Pancreas (tissue), 10 donors: ENCODE results near the gene NOM1. TPM values are rescaled to one million over a fixed set of nuclear protein-coding genes. Genes with fewer than 3 reads are reported as not detected.
A peak's percentile ranks its signal among the peaks of the same experiment; 100 is the strongest.

Experiments
- ATAC-seq, 4 donors: fragments of 200-7000 bp; cut with Tn5 transposase; one replicate each; pipeline versions ENCODE4 v1.8.0 to v1.9.1; 2020; ENCODE audit warnings: mild to moderate bottlenecking in 4 of 4, moderate library complexity in 4 of 4
- DNase-seq, 6 donors: peaks; one replicate each; pipeline ENCODE4 v3.0.0-alpha.2; 2020
- FAIRE-seq: peaks from 2 replicates; lab custom pipeline; 2012; peaks lifted over from hg19 to GRCh38; lab: Jason Lieb, UNC
- H3K27ac ChIP-seq, 4 donors: fragments of 200-600 bp; sonication (generic); 1 replicate in 3 of 4; 2 replicates in 1 of 4; pipeline versions ENCODE4 v1.5.0 to v1.8.0; 2020
- H3K27me3 ChIP-seq, 4 donors: fragments of 200-600 bp; one replicate each; pipeline ENCODE4 v1.8.0; 2021
- H3K36me3 ChIP-seq, 3 donors: fragments of 200-600 bp; sonication (generic) in 1 of 3; one replicate each; pipeline versions ENCODE4 v1.5.0 to v1.8.0; 2020 to 2021
- H3K4me1 ChIP-seq, 3 donors: fragments of 200-600 bp; one replicate each; pipeline ENCODE4 v1.8.0; 2021
- H3K4me3 ChIP-seq, 4 donors: fragments of 200-600 bp; sonication (generic) in 2 of 4; one replicate each; pipeline versions ENCODE4 v1.5.0 to v1.8.0; 2020 to 2021
- H3K9me3 ChIP-seq, 4 donors: fragments of 200-600 bp; one replicate each; pipeline ENCODE4 v1.8.0; 2021
- CTCF ChIP-seq, 4 donors: fragments of 200-600 bp; sonication (generic) in 3 of 4; IDR thresholded peaks; one replicate each; pipeline versions ENCODE4 v1.5.0 to v1.8.0; 2021; ENCODE audit warnings: antibody characterized with exemption in 4 of 4
- WGBS, 2 donors: extraction: QIAGEN DNeasy Blood & Tissue Kit; methylation state at CpG; one replicate each; pipeline ENCODE4 v1.1.7; 2013; 5-methylcytosine and 5-hydroxymethylcytosine counted together
- intact Hi-C, 3 donors: fragments of 100-400 bp; cut with DNase I; formaldehyde crosslinking; loops; one replicate each; pipeline versions ENCODE4 v1.11.1 to v1.14.2; 2022
- polyA plus RNA-seq, 2 donors: library from polyadenylated mRNA; stranded (reverse); fragments of 200-250 nt; gene quantifications; one replicate each; pipeline ENCODE4 v1.2.3, GENCODE V29; 2013
- total RNA-seq, 6 donors: library from RNA; stranded (reverse); fragmentation: NEBNext Ultra II Directional in 4 of 6; extraction: Animal tissue kit (Norgen Biotek cat#: 25700) in 4 of 6; gene quantifications; one replicate each; pipeline versions ENCODE4 v1.2.1 to v1.2.4, GENCODE V29; 2021 to 2023
- donor health status: healthy with polysubstance abuse.
- donor health status: DM: no; HTN: no; CAD: no; lungs with moderate emphysema.
- donor health status: DM: no; HTN: no; CAD: no.
- donor health status: control.
- donor health status: control.
- donor health status: Bipolar disorder and iron deficiency.
- donor health status: DM: yes; HTN: yes; CAD: no.
- donor health status: DM: no; HTN: no; CAD: no.
- donor health status: DM: no; HTN: no; CAD: no.
- donor health status: DM: yes; HTN: yes; CAD: no.

The NOM1 gene
- total and polyA plus RNA-seq, 8 donors = 7.2 to 12.9 (median 8.7) TPM

GRCh38 chr7:157018328-157018996, 69.0 kb downstream of the NOM1 start:
- Histone ChIP-seq H3K4me1 (peaks cover 0 to 5% (median 0%) of the 10 kb centered on the region in 3 donors), H3K9me3 (no peaks in the 10 kb centered on the region), H3K4me3 (peak overlapping the region in 3 of 4 donors; percentile 15 to 33 (median 16)), H3K27ac (no peak overlapping the region), H3K27me3 (peaks cover 0 to 13% (median 0%) of the 10 kb centered on the region in 4 donors), H3K36me3 (no peaks in the 10 kb centered on the region)
- ATAC-seq (no peak), FAIRE-seq (no peak), DNase-seq (no peak)
- TF ChIP-seq CTCF (IDR thresholded peaks at IDR 0.05) = no peak
- 65 to 71% methylated on average over 49 of the region's 49 CpGs for WGBS, 2 donors
- intact Hi-C loops = loop anchor here in 1 of 3 donors (10.0 kb wide), 1 partner anchor 116 kb away; the partner anchor contains the start of gene UBE3C

GRCh38 chr7:157018997-157019608, 69.6 kb downstream of the NOM1 start:
- FAIRE-seq (no peak), ATAC-seq (peak; percentile 30 to 66 (median 56)), DNase-seq (peak in 2 of 6 donors; percentile 66 to 84)
- H3K36me3 ChIP-seq = no peaks in the 10 kb centered on the region
- no peaks in the 10 kb centered on the region for H3K4me1 ChIP-seq
- WGBS, 2 donors = 20 to 24% methylated on average over 49 to 50 of the region's 50 CpGs
- no peak for TF ChIP-seq CTCF (IDR thresholded peaks at IDR 0.05)
- no peaks in the 10 kb centered on the region for H3K9me3 ChIP-seq
- H3K27ac ChIP-seq = peak overlapping the region in 1 of 4 donors; percentile 17
- H3K4me3 ChIP-seq = peak overlapping the region in 3 of 4 donors; percentile 15 to 33 (median 16)
- H3K27me3 ChIP-seq = peaks cover 0 to 13% (median 0%) of the 10 kb centered on the region in 4 donors
- intact Hi-C loops = loop anchor here in 1 of 3 donors (10.0 kb wide), 1 partner anchor 116 kb away; the partner anchor contains the start of gene UBE3C

- ATAC-seq (no peak), FAIRE-seq (no peak), DNase-seq (no peak)
- Histone ChIP-seq H3K27me3 (peaks cover 0 to 13% (median 0%) of the 10 kb centered on the region in 4 donors), H3K27ac (no peak overlapping the region), H3K4me3 (peak overlapping the region in 1 of 4 donors; percentile 33), H3K4me1 (no peaks in the 10 kb centered on the region), H3K9me3 (no peaks in the 10 kb centered on the region), H3K36me3 (no peaks in the 10 kb centered on the region)
- 80 to 83% methylated on average over 25 of the region's 25 CpGs for WGBS, 2 donors
- intact Hi-C loops = loop anchor here in 1 of 3 donors (10.0 kb wide), 1 partner anchor 115 kb away; the partner anchor contains the start of gene UBE3C
- no peak for TF ChIP-seq CTCF (IDR thresholded peaks at IDR 0.05)
Measured at GRCh38 chr7:157019718-157020451, 70.4 kb downstream of the NOM1 start.

GRCh38 chr7:157020514-157021070, 71.1 kb downstream of the NOM1 start:
- Histone ChIP-seq H3K36me3 (no peaks in the 10 kb centered on the region), H3K4me1 (no peaks in the 10 kb centered on the region), H3K9me3 (no peaks in the 10 kb centered on the region), H3K27ac (no peak overlapping the region), H3K4me3 (peak overlapping the region in 1 of 4 donors; percentile 22), H3K27me3 (peaks cover 0 to 13% (median 0%) of the 10 kb centered on the region in 4 donors)
- ATAC-seq = no peak
- 62 to 70% methylated on average over 37 to 38 of the region's 38 CpGs for WGBS, 2 donors
- no peak for FAIRE-seq
- intact Hi-C loops = no loop called here
- no peak for TF ChIP-seq CTCF (IDR thresholded peaks at IDR 0.05)
- peak in 1 of 6 donors; percentile 69 for DNase-seq
